NCI-H1105 treated with DMSO at 0.1 percent for 48 hours (cell line): ENCODE measurements around the gene ANTXR2.

ENCODE experiments used
- DNase-seq: peaks from one replicate; lab custom pipeline; 2025; lab: John Stamatoyannopoulos, UW

Gene ANTXR2

DNA sequence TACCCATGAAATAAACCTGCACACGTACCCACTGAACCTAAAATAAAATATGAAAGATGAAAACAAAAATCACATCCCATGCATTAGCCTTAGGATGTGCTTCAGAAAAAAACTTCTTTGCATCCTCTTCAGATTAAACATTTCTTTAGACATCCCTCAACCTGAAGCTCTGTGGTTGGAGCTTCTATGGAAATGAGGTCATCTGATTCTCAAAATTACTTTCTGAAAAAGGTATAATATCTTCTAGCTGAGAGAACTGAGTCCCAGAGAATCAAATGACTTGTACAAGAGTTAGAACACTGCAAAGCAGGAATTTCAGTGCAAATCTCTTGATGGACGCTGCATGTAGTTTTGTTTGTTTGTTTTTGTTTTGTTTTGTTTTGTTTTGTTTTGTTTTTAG lies 19.1 kb upstream of the ANTXR2 start:
- no peak for DNase-seq

DNA sequence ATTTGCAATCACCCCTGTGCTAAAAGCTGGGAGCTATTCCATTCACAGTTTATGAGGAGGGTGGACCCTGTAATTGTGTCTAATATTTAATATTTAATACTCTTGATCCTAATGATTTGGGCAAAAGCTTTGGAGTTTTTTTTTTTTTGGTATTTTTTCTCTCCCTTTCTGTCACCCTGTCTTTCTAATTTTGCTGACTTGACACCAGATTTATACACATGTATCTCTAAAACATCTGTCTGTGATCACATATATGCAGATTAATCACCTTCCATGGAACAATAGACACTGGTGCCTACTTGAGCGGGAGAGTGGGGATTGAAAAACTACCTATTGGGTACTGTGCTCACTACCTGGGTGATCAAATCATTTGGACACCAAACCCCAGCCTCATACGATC lies 18.7 kb upstream of the ANTXR2 start:
- no peak for DNase-seq

DNA sequence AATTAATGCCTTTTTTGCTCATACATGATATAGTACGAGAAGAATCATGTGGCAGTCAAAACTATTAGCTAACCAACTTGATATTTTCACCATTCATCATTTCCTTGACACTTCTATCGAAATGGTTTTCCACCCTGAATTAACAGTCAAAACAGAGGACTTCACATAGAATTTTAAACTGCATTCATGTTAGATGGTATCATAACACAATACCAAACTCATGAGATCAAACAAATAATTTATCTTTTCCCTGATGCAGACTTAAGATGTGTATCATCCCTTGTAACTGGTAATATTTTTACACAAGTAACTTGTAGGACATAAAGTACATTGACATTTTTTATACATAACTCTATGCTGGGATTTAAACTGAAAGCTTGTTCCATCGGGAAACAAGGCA lies 18.2 kb upstream of the ANTXR2 start:
- DNase-seq: no peak

GRCh38 chr4:80090090-80090489 lies 17.1 kb upstream of the ANTXR2 start:
- no peak for DNase-seq

DNA sequence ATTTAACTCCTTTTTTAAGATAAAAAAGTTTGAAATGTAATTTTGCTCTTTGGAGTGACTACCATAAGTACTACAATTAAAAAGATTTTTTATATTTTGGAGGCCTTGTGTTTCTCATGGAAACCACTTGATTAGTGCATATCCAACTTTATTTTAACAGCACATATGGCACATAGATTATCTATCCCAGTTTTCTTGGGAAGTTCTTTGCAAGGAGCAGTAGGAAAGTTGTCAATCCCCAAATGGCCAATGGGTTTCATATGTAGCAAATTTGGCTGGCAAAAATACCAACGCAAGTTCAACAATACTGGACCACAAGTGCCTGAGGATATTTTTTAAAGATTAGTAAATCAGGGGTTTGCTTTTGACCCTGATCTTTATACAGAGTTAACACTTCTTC lies 15.4 kb upstream of the ANTXR2 start:
- DNase-seq: no peak

DNA sequence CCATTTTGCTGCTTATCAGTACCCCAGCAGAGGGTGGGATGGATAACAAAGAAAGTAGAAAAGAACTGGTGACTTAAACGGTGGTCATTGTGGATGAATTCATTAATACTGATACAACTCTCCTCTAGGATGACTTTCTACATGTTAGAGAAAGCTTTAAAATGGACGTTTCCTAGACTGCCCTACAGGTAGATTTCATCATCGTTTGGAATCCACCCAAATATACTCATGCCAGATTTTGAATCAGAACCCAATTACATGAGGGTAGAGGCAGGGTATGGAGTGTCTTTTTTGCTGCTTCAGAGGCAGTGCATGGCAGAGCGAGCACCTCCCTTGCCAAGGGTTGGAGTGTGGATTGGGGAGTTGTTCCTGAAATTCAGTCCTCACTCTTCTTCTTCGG lies 13.3 kb upstream of the ANTXR2 start:
- no peak for DNase-seq

- DNase-seq: no peak
Measured at GRCh38 chr4:80085081-80085480, 12.1 kb upstream of the ANTXR2 start.

GRCh38 chr4:80082693-80083092 lies 9.7 kb upstream of the ANTXR2 start:
- no peak for DNase-seq

- DNase-seq: no peak
Measured at GRCh38 chr4:80081566-80081965, 8.5 kb upstream of the ANTXR2 start.

DNA sequence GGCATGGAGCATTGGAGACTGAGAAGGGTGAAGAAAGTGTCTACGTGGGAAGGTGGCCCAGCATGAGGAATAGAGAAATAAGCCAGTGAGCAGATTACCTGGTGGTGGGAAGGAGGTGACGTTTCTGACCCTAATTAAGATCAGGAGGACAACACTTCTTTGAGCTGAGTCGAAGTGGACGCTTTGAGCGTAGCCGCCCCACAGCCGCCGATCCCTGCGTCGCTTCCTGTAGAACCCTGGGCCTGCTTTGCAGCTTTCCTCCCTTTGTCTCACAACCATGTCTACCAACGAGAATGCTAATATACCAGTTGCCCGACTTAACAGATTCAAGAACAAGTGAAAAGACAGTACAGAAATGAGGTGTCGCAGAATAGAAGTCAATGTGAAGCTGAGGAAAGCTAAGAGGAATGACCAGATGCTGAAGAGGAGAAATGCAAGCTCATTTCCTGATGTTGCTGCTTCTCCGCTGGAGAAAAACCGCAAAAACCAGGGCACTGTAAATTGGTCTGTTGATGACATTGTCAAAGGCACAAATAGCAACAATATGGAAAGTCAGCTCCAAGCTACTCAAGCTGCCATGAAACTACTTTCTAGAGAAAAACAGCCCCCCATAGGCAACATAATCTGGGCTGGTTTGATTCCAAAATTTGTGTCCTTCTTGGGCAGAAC lies 6.4 kb upstream of the ANTXR2 start:
- DNase-seq: no peak

DNA sequence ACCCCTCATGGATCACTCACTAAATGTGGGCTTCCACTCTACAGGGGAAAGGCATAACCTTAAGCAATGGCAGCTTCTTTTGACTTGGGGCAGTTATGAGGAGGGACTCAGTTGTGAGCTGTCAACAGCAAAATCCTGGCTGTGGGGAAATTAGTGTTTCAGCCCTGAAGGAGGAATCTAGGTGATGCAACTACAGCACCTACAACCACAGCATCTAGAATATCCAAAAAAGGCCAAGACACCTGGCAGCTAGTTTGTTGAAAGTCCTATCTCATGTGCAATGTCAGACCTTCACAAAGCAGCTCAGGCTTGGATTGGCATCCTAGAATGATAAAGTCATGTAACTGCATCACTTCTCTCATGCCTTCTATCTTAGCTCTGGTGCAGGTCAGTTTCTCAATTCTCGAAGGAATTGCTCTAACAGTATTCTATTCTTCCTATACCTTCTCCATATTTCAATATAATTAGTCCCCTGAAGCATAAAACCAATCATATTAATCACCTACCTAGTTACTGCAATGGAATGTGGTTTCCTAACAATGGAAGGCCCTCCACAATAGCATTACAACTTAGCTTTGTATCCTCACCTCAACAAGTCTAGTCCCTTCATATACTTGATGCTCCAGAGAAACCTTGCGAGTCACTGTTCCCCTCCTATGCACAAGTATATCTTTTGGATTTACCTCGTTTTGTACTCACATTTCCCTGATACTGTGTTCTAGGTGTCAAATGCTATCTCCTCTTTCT lies 5.5 kb upstream of the ANTXR2 start:
- DNase-seq: no peak

- DNase-seq: no peak
Measured at GRCh38 chr4:80077639-80078038, 4.6 kb upstream of the ANTXR2 start.

- no peak for DNase-seq
Measured at GRCh38 chr4:80076681-80077080, 3.7 kb upstream of the ANTXR2 start.

GRCh38 chr4:80075995-80076675 lies 3.1 kb upstream of the ANTXR2 start:
- no peak for DNase-seq

DNA sequence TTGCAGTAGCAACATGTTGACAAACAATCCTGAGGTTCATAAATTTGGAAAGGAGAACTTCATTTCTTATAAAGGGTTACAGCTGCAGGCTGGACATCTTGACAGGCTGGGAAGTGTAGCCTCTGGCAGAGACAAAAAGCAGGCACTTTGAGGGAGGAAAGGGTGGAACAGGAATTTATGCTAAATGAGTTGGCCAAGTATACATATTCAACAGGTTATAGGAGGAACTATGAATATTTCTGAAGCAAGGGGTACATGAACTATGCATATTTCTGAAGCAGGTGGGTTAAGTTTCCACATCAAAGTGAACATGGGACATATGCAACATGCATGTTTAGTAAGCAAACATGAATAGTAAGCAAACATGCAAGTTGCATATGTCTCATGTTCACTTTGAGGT lies 1.6 kb upstream of the ANTXR2 start:
- no peak for DNase-seq

DNA sequence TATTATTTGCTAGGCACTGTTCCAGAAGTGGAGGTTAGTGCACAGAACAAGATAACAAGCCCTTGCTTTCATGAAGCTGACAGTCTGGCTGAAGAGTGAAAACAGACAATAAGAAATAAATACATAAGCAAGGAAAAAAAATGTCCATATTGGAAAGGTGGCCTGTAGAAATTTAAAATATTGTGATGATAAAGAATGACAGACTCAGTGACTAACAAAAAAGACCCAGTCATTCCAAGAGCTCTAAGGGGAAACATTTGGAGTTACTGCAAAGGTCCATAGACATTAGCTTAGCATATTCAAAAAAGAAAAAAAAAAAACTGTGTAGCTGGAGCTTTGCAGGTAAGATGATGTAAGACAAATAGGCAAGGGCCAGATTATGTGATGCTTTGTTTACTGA lies 1.0 kb upstream of the ANTXR2 start:
- no peak for DNase-seq

DNA sequence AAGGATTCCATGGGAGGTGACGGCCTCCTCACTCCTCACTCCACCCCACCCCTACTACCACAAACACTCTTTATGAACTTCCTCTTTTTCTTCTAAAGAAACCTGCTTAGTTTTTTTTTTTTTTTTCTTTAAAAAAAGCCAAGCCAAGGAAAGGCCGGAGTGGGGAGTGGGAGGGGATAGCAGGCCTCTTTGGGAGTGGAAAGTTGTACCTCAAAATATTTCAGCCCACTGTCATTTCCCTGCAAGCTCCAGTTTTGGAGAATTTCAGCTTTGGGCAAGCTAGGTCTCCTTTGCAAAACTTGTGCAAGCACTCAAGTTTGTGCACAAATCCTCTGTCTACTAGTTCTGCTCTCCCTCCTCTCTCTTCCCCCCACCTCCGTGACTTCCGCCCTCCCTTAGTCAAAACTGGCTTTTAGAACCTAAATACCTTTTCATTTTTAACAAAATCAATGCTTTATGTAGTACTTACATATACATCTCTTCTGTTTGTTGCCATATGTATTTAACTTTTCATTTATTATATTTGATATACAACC lies 512 bp upstream of the ANTXR2 start:
- no peak for DNase-seq

GRCh38 chr4:80072228-80072743 lies 743 bp downstream of the ANTXR2 start:
- peak; percentile 36 for DNase-seq

DNA sequence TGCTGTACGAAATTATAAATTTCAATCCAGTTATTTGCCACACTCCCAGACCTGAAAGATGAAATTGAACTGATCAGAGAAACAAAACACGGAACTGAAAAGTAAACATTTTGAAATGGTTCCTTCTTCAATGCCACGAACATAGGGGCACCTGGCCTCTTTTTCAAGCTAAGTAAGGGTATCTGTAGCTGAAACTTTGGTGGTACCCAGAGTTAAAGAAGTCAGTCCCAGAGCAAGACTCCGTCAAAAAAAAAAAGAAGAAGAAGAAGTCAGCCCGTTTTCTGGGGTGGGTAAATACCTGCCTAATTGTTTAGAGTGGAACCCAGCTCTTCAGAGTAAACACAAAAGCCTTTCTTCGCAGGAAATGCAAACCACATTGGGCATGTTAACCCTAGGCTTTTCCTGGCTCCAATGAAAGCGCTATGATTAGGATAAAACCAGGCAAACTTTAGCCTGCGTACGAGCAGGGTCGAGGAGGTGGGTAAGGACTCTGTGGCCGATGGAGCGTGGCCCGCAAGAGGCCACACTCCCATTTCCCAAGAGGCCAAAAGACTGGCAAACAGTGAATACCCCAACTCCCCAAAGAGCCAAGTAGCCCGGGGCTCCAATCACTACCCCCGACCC lies 1.3 kb downstream of the ANTXR2 start:
- no peak for DNase-seq

GRCh38 chr4:80070880-80071603 lies 2.0 kb downstream of the ANTXR2 start:
- DNase-seq: no peak

DNA sequence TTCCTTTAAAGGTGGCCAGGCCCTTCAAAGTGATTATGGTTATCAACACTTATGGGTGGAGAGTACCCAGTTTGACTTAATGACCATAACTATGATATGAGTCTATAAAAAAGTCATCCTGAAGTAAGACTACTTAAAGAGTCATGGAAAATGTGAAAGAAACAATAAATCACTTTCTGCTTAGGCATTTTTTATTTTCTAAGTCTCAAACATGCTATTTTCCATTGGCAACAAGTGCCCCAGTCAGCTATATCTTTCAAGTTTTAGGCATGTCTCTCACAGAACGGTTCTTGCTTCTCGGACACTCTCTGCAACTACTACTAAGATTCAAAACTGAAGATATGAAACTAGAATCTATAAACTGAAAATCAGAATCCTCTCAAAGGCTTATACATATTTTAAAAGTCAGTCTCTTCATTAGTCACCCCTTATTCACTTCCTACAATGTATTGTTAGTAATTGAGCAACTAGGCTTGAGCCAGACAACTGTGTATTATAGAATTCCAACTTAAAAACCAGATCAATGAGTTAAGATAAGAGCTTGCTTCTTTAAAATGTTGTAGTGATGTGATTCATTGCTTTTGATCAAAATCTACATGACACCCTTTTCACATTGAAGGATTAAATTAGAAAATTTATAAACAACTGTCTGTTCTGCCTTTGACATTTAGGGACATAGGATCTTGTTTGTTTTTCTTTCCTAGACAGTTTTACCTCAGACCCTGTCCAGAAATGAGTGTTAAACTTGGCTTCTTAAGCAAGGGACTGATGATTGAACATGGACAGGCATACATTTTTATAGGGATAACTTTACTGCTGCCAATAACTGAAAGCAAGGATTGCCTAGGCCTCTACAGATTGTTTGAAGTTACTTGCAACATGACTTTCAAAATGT lies 2.9 kb downstream of the ANTXR2 start:
- DNase-seq: no peak
